GM12874 (cell line): ENCODE results near the gene MXD1.

Source experiments
- TF ChIP-seq, protein P1 (sequence below): IDR thresholded peaks from 2 replicates; pipeline ENCODE4 v1.5.1; 2011; ENCODE audit warnings: low read depth, mild to moderate bottlenecking, control low read depth, low read length, moderate library complexity; ENCODE audit not compliant: insufficient read depth

MXD1 gene

DNA sequence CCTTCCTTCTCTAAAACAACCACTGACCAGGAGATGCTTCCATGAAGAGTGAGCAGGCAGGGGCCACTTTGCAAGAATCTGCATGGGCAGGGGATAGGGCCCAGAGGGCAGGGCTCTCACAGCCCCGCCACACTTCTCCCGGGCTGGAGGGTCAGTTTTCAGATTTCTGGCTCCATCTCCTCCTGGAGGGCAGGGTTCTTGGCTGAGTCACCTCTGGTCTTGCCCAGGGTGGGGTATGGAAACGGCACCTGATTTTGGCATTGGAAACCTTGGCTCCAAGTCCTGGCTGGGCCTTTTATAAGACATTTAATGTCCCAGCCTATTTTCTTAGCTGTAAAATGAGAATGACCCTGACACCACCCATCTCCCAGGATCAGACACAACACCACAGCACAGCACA, 74.1 kb downstream of the MXD1 start:
- TF ChIP-seq, protein P1, sequence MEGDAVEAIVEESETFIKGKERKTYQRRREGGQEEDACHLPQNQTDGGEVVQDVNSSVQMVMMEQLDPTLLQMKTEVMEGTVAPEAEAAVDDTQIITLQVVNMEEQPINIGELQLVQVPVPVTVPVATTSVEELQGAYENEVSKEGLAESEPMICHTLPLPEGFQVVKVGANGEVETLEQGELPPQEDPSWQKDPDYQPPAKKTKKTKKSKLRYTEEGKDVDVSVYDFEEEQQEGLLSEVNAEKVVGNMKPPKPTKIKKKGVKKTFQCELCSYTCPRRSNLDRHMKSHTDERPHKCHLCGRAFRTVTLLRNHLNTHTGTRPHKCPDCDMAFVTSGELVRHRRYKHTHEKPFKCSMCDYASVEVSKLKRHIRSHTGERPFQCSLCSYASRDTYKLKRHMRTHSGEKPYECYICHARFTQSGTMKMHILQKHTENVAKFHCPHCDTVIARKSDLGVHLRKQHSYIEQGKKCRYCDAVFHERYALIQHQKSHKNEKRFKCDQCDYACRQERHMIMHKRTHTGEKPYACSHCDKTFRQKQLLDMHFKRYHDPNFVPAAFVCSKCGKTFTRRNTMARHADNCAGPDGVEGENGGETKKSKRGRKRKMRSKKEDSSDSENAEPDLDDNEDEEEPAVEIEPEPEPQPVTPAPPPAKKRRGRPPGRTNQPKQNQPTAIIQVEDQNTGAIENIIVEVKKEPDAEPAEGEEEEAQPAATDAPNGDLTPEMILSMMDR, result no peak

DNA sequence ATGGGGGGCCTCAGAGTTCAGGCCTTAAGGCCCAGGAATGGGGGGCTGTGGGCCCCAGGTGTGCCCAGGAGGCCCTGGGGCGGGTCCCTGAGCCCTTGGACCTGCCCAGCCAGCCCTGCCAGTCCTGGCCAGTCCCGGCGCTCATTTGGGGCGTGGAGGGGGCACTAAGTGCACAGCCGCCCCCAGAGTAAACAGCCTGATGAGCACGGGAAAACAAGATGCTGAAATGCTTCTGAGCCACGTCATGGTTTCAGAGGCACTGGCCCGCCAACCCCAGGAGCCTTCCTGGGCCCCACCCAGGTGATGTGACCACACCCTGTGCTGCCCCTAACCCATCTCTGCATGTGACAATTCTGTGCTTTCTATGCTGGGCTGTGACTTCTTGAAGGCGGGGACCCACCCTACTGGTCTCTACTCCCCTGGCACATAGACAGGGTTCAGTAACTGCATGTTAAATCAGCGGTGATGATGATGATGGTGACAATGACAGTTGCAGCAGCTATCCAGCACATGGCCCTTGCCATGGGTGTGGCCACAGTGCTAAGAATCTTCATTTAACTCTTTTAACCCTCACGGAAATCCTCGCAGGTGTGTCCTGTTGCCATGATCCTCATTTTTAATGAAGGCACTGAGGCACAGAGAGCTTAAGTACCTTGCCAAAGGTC, 74.7 kb downstream of the MXD1 start:
- TF ChIP-seq, protein P1, result no peak
